Astrocyte of the cerebellum (primary cell): ENCODE results near the gene TPRG1L.
"Not testable (repeated sequence)": the region's sequence is repeated elsewhere in the genome, so short reads cannot be mapped to it uniquely, and the experiment has no call there.

Experiments used
- DNase-seq: peaks from one replicate; pipeline ENCODE4 v3.0.0-alpha.2; 2011; ENCODE audit warnings: low read depth
- H3K4me3 ChIP-seq: 2 replicates; pipeline ENCODE4 v1.5.1; 2011; ENCODE audit warnings: mild to moderate bottlenecking, low read depth, low read length, moderate library complexity
- in situ Hi-C: cut with HindIII; loops from 2 replicates; pipeline ENCODE4 v1.10.0; 2017; ENCODE audit warnings: low sequenced_read_pairs
- TF ChIP-seq, protein P1 (sequence below): IDR thresholded peaks from 2 replicates; pipeline ENCODE4 v1.5.1; 2012; ENCODE audit warnings: low read length, low read depth, moderate library complexity, mild to moderate bottlenecking; ENCODE audit errors: missing control alignments

Gene TPRG1L

DNA sequence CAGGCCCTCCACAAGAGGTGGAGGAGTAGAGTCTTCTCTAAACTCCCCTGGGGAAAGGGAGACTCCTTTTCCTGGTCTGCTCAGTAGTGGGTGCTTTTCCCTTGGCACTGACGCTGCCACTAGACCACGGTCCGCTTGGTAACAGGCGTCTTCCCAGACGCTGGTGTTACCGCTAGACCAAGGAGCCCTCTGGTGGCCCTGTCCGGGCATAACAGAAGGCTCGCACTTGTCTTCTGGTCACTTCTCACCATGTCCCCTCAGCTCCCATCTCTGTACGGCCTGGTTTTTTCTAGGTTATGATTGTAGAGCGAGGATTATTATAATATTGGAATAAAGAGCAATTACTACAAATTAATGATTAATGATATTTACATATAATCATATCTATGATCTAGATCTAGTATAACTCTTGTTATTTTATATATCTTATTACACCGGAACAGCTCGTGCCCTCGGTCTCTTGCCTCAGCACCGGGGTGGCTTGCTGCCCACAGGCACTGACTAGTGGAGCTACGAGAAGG lies 3.6 kb upstream of the TPRG1L start:
- in situ Hi-C loops, DNase-seq, H3K4me3 ChIP-seq: not testable (repeated sequence)
- TF ChIP-seq, protein P1, sequence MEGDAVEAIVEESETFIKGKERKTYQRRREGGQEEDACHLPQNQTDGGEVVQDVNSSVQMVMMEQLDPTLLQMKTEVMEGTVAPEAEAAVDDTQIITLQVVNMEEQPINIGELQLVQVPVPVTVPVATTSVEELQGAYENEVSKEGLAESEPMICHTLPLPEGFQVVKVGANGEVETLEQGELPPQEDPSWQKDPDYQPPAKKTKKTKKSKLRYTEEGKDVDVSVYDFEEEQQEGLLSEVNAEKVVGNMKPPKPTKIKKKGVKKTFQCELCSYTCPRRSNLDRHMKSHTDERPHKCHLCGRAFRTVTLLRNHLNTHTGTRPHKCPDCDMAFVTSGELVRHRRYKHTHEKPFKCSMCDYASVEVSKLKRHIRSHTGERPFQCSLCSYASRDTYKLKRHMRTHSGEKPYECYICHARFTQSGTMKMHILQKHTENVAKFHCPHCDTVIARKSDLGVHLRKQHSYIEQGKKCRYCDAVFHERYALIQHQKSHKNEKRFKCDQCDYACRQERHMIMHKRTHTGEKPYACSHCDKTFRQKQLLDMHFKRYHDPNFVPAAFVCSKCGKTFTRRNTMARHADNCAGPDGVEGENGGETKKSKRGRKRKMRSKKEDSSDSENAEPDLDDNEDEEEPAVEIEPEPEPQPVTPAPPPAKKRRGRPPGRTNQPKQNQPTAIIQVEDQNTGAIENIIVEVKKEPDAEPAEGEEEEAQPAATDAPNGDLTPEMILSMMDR, result peak; percentile 73

DNA sequence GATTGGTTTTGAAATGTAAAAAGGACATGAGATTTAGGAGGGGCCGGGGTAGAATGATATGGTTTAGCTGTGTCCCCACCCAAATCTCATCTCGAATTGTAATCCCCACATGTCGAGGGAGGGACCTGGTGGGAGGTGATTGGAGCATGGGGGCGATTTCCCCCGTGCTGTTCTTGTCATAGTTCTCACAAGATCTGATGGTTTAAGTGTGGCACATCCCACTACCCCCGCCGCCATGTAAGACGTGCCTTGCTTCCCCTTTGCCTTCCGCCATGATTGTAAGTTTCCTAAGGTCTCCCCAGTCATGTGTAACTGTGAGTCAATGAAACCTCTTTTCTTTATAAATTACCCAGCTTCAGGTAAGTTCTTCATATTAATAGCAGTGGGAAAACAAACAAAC lies 2.7 kb upstream of the TPRG1L start:
- DNase-seq, in situ Hi-C loops, H3K4me3 ChIP-seq: not testable (repeated sequence)

DNA sequence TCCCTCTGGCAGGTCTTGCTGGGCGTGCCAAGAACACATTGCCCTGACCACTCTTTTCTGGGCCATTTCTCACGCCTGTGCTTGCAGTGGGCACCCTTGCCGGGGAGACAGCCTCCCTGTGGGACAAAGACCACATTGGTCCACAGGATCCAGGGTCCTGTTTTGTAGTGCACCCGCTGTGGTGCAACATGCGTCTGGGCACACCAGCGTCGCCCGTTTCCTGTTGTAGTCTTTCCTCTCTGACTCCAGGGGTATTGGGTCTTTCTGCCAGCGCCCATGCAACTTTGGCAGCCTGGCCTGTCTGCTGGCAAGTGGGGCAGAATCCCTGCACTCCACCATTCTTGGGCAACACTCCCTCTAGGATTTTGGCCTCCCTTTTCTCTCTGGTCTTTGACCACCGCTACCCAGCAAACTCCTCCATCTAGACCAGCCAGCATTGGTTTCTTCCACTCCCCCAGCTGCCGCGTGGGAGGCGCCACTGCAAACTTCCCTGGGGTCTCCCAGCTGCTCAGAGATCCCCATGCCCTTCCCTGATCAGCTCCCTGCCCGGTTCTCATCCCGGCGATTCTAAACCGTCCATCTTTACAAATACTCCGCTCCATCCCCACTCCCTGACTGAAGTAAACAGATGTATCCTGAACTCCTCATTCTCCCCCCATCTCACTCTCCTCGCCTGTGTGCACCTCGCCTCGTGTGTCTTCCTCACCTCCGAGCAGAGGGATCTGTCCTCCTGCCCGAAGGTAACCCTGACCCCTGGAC lies 1.2 kb upstream of the TPRG1L start:
- in situ Hi-C loops, result no loop called here
- DNase-seq, result no peak
- H3K4me3 ChIP-seq, result peak overlapping the region; percentile 92
- TF ChIP-seq, protein P1, result no peak

DNA sequence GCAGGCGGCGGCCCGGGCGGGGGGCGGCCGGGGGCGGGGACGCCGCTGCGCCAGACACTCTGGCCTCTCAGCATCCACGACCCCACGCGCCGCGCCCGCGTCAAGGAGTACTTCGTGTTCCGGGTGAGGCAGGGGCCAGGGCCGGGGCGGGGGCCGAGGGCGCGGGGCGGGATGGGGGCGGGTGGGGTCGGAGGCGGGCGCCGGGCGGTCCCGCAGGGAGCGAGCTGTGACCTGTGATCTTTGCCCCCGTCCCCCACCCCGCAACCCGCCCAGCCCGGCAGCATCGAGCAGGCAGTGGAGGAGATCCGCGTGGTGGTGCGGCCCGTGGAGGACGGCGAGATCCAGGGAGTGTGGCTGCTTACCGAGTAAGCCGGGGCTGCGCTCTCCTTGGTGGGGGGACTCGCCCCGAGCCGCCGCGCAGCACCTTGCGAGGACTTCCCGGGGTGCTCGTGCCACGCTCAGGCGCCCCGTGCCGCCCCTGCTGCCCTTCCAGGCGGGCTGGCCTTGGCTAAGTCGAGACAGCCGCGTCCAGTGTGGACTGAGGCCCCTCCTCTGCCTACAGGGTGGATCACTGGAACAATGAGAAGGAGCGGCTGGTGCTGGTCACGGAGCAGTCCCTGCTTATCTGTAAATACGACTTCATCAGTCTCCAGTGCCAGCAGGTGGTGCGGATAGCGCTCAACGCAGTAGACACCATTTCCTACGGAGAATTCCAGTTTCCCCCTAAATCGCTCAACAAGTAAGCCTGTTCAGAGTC lies 514 bp downstream of the TPRG1L start:
- H3K4me3 ChIP-seq, result peak overlapping the region; percentile 92
- TF ChIP-seq, protein P1, result no peak
- DNase-seq, result no peak
- in situ Hi-C loops, result no loop called here

DNA sequence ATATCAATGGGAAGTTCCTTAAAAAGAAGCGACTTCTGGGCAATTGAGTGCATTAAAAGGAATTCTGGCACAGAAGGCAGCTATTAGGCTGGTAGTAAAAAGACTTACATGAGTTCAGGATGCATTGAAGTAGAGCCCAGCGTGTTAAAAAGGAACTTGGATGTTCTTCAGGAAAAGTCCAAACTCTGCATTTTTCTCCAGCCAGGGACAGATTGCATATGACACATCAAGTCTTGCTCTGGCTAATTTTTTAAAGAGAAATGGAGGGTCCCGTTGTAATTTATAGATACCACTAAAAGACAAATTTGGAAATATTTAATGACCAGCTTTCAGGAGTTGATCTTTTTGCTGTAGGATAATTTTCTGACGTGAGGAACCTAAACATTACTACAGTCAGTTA lies 1.2 kb downstream of the TPRG1L start:
- H3K4me3 ChIP-seq, result peak overlapping the region; percentile 92
- TF ChIP-seq, protein P1, result no peak
- in situ Hi-C loops, result no loop called here
- no peak for DNase-seq

DNA sequence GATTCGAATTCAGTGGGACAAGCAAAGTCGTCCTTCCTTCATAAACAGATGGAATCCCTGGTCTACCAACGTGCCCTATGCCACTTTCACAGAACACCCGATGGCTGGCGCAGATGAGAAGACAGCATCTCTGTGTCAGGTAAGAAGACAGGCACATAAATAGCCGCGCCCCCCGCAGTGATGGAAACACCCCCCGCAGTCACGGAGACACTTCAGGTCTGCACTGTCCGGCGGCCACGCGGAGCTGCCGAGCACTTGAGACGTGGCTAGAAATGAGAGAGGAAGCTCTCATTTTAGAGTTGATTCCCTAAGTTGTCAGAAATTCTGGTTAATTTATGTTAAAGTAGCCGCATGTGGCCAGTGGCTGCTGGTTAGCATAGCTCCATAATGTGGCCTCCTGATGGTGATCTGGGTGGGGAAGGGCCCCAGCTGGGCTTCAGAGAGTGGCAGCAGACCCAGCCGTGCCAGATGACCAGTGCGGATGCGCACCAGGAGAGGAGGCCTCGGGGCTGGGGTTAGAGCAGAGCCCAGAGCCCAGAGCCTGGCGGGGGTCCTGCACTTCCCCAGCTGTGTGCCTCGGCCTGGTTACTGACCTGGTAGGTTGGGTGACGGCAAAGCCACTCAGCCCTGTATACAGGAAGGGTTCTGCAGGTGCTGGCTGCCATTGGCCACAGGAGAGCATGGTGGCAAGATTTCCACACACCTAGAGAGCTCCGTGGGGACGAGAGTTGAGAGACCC lies 2.9 kb downstream of the TPRG1L start:
- no peak overlapping the region for H3K4me3 ChIP-seq
- TF ChIP-seq, protein P1, result no peak
- in situ Hi-C loops, result no loop called here
- no peak for DNase-seq
